Activated CD4-positive, alpha-beta T cell treated with anti-CD3 and anti-CD28 coated beads for 1 hour (primary cell): ENCODE results near the gene UBE3D.
"Not testable (repeated sequence)": the region's sequence is repeated elsewhere in the genome, so short reads cannot be mapped to it uniquely, and the experiment has no call there.

Source experiments
- DNase-seq: peaks from one replicate; pipeline ENCODE4 v3.0.0-alpha.2; 2020

UBE3D gene

GRCh38 chr6:82867946-82868345 is 197.7 kb downstream of the UBE3D start:
- no peak for DNase-seq

DNA sequence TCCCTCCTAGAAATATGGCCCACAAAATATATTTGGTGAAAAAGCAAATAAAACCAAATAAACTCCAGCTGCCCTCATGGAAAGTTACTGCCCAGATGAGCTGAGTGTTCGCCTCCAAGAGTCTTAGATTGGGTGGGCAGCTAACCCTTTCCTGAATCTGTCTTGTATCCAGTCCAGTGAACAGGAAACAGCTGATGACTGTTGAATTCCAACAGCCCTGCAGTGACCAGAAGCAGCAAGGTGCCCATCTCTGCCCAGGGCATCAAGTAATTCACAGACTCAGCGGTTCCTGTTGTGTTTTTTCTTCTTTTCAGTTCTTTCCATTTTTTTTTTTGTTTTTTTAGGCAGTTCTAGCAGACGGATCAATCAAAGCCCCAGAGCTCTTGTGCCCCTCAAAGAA is 199.2 kb downstream of the UBE3D start:
- no peak for DNase-seq

DNA sequence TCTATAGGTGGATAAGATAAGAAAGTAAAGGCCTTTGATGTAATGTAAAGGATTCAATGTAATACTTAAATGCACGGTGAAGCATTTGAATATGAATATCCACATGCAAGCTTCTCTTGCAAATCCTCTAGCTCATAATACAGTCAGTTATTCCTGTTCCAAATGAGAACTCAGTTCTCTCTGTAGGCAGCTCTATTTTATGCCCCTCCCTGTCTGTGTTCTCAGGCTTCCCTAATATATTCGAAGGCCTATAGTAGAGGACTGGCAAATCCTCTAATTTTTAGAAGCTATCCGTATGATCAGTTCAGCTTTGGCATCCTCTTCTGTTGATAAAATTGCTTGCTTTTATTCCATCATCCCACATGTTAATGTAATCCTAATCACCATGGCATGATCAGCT is 200.2 kb downstream of the UBE3D start:
- DNase-seq, result no peak

- no peak for DNase-seq
Measured at GRCh38 chr6:82863781-82864180, 201.9 kb downstream of the UBE3D start.

DNA sequence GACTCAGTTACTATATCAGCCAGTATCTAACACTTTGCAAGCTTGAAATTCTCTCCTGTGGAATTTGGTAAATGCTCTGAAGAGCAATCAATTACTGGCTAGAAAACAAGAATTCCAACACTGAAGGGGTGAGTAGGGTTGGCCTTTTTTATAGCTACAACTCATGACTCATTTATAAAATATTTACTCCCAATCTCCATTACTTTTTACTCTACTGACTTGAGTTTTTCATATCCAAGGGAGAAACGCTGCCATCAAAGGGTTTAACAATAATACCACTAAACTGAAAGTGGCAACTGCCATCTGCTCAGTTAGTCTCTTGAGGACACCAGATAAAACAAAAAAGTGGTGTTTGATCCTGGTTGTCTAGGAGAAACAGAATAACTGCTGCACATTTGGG is 203.1 kb downstream of the UBE3D start:
- no peak for DNase-seq

DNA sequence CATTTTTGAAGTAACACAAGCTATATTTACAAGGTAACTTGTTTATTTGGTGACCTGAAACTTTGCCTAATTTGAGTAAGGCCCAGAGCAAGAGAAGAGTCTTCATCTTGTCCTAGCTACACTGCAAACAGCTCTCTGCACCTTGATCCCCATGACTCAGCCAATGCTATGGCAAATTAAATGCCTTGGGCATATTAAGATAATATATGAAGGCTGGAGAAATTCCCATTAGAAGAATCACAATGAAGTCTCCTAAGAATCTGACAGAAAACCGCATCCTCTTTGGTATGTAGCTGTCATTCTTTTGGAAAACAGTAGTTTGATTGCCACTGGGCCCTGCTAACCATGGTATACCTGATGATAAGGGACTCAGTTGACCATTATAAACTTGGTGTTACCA is 204.5 kb downstream of the UBE3D start:
- DNase-seq, result no peak

DNA sequence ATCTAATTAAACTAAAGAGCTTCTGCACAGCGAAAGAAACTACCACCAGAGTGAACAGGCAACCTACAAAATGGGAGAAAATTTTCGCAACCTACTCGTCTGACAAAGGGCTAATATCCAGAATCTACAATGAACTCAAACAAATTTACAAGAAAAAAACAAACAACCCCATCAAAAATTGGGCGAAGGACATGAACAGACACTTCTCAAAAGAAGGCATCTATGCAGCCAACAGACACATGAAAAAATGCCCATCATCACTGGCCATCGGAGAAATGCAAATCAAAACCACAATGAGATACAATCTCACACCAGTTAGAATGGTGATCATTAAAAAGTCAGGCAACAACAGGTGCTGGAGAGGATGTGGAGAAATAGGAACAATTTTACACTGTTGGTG is 209.6 kb downstream of the UBE3D start:
- DNase-seq, result not testable (repeated sequence)

- not testable (repeated sequence) for DNase-seq
Measured at GRCh38 chr6:82852904-82853303, 212.7 kb downstream of the UBE3D start.

DNA sequence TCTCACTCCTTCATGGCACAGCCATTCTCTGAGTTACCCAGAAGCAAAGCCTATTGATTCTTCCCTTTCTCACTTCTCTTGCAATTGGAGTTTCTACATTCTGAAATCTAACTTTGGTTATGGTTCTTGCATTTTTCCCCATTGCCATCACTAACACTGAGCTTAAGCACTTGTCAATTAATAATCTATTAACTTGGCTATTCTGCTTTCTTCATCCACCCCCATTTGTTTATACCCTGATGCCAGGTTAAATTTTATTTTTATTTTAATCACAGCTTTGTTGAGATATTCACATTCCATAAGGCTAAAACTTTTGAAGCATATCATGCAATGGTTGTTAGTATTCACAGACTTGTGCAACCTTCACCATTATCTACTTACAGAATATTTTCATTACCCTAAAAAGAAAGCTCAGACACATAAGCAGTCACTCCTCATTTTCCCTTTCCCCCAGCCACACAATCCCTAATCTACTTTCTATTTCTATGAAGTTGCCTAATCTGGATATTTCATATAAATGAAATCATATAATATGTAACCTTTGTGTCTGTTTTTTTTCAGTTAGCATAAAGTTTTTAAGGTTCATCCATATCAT is 222.3 kb downstream of the UBE3D start:
- DNase-seq, result no peak

GRCh38 chr6:82842721-82843120 is 222.9 kb downstream of the UBE3D start:
- no peak for DNase-seq
